Mucosa of descending colon (tissue), 3 donors: Measurements from ENCODE around the gene LIPH. TPM values are rescaled to one million over a fixed set of nuclear protein-coding genes. Genes with fewer than 3 reads are reported as not detected.

ENCODE experiments used
- ATAC-seq: fragments of 200-7000 bp; cut with Tn5 transposase; one replicate; pipeline ENCODE4 v1.9.1; 2020; ENCODE audit warnings: mild to moderate bottlenecking, moderate library complexity
- DNase-seq, 3 donors: peaks; one replicate each; pipeline ENCODE4 v3.0.0-alpha.2; 2020
- H3K36me3 ChIP-seq: fragments of 200-600 bp; one replicate; pipeline ENCODE4 v1.8.0; 2021; ENCODE audit warnings: low read depth, mild to moderate bottlenecking
- H3K4me1 ChIP-seq: fragments of 200-600 bp; one replicate; pipeline ENCODE4 v1.8.0; 2021; ENCODE audit warnings: low read depth, mild to moderate bottlenecking
- H3K4me3 ChIP-seq: fragments of 200-600 bp; one replicate; pipeline ENCODE4 v1.8.0; 2021; ENCODE audit warnings: mild to moderate bottlenecking
- H3K9me3 ChIP-seq: fragments of 200-600 bp; one replicate; pipeline ENCODE4 v1.8.0; 2021; ENCODE audit warnings: mild to moderate bottlenecking
- CTCF ChIP-seq: fragments of 200-600 bp; IDR thresholded peaks from one replicate; pipeline ENCODE4 v1.8.0; 2022; ENCODE audit warnings: antibody characterized with exemption, mild to moderate bottlenecking
- intact Hi-C, 2 donors: fragments of 100-400 bp; cut with DNase I in 1 of 2; cut with micrococcal nuclease in 1 of 2; formaldehyde crosslinking; loops; one replicate each; pipeline versions ENCODE4 v1.11.0 to v1.11.1; 2022; cut with DNase I, micrococcal nuclease
- long read RNA-seq, 2 donors: library from polyadenylated mRNA; unstranded; transcript quantifications; one replicate each; pipeline ENCODE4 v2.0.0, GENCODE V29; 2019 to 2021
- total RNA-seq, 3 donors: library from RNA; stranded (reverse); fragmentation: NEBNext Ultra II Directional in 2 of 3; extraction: Animal tissue kit (Norgen Biotek cat#: 25700) in 2 of 3; gene quantifications; one replicate each; pipeline versions ENCODE4 v1.2.1 to v1.2.4, GENCODE V29; 2021 to 2023
- donor health status: DM: no; HTN: no; CAD: no; lungs with moderate emphysema.
- donor health status: DM: no; HTN: no; CAD: no.
- donor health status: DM: no; HTN: yes; CAD: no.

LIPH gene
- 100 to 1,000 TPM in 2 of 3 donors, 10 to 100 TPM in 1; 46.3 to 165 (median 122) TPM for total RNA-seq
- long read RNA-seq, donor 1, full-length matches to known transcripts = 18 of 27 reads
- long read RNA-seq, donor 1, partial matches to known transcripts = 3 of 27 reads
- long read RNA-seq, donor 1, other reads (novel, unspliced or antisense) = 6 of 27 reads
- long read RNA-seq, donor 2, full-length matches to known transcripts = 36 of 89 reads
- long read RNA-seq, donor 2, partial matches to known transcripts = 29 of 89 reads
- long read RNA-seq, donor 2, other reads (novel, unspliced or antisense) = 24 of 89 reads

- TF ChIP-seq CTCF = no peak
- intact Hi-C loops = no loop called here
- DNase-seq (peak in 2 of 3 donors; percentile 57 to 81), ATAC-seq (peak; percentile 85)
- Histone ChIP-seq H3K9me3 (no peaks in the 10 kb centered on the region), H3K36me3 (no peaks in the 10 kb centered on the region), H3K4me3 (peak within 1 kb of the TSS; percentile 14), H3K4me1 (peaks cover 25% of the 10 kb centered on the region)
Measured at GRCh38 chr3:185552358-185552877, at the start of gene LIPH. Gene LIPH, minus strand, starts transcription at chr3:185552588. Its CDS starts 117 bp downstream, at chr3:185552471.

DNA sequence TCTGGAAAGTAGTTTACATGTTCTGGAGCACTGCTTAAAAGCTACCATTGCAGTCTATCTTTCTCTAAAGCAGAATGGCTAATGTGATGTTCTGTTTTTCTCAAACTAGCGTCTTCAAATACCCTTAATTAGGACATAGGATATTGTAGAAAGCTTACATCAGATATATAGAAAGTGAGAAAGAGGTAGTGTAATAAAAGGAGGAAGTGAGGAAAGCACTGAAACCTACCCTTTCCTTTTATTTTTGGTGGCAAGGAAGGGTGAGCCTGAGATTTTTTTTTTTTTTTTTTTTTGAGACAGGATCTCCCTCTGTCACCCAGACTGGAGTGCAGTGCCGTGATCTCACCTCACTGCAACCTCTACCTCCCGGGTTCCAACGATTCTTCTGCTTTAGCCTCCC lies 43.1 kb upstream of the LIPH start:
- H3K36me3 ChIP-seq = no peaks in the 10 kb centered on the region
- H3K4me1 ChIP-seq = no peaks in the 10 kb centered on the region
- intact Hi-C loops = no loop called here
- DNase-seq (no peak), ATAC-seq (no peak)
- no peaks in the 10 kb centered on the region for H3K9me3 ChIP-seq
- no peak for TF ChIP-seq CTCF
- H3K4me3 ChIP-seq = no peak overlapping the region

DNA sequence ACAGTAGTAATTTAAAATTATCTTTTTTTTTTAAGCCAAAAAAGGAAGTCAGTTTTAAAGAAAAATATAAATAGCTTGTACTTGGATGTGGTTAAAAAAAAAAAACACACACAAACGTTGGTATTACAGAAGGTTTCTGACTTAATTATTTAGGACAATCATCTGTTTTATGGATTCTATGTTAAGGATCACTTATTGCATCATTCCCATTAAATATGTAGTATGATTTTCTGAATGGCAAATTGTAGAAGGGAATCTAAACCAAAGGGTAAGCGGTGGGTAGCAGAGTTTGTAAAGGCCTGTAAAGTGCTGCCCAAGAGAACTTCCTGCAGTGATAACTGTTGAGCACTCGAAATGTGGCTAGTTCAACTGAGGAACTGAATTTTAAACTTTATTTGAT lies 41.7 kb upstream of the LIPH start:
- TF ChIP-seq CTCF = no peak
- no peaks in the 10 kb centered on the region for H3K36me3 ChIP-seq
- ATAC-seq = no peak
- no peaks in the 10 kb centered on the region for H3K4me1 ChIP-seq
- H3K4me3 ChIP-seq = no peak overlapping the region
- H3K9me3 ChIP-seq = no peaks in the 10 kb centered on the region
- intact Hi-C loops = no loop called here
- no peak for DNase-seq

DNA sequence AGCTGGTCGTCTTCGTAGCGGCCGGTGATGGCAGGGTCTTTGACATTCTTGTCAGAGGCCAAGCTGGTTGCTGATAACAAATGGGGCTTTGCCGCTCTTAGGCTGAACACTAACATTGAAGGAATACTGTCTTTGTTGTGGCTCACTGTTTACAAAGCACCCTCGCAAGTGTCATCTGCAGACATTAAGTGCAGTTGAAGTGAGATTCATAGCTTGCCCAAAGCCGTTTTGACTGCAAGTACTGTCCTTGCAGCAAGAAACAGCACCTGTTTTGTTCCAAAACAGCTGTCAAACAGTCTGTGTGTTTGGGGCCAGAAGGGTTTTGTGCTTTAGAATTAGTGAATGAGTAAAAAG lies 34.3 kb upstream of the LIPH start:
- peaks cover 20% of the 10 kb centered on the region for H3K4me1 ChIP-seq
- ATAC-seq = no peak
- H3K9me3 ChIP-seq = no peaks in the 10 kb centered on the region
- DNase-seq = no peak
- intact Hi-C loops = no loop called here
- peak overlapping the region; percentile 61 for H3K4me3 ChIP-seq
- no peak for TF ChIP-seq CTCF
- H3K36me3 ChIP-seq = no peaks in the 10 kb centered on the region

DNA sequence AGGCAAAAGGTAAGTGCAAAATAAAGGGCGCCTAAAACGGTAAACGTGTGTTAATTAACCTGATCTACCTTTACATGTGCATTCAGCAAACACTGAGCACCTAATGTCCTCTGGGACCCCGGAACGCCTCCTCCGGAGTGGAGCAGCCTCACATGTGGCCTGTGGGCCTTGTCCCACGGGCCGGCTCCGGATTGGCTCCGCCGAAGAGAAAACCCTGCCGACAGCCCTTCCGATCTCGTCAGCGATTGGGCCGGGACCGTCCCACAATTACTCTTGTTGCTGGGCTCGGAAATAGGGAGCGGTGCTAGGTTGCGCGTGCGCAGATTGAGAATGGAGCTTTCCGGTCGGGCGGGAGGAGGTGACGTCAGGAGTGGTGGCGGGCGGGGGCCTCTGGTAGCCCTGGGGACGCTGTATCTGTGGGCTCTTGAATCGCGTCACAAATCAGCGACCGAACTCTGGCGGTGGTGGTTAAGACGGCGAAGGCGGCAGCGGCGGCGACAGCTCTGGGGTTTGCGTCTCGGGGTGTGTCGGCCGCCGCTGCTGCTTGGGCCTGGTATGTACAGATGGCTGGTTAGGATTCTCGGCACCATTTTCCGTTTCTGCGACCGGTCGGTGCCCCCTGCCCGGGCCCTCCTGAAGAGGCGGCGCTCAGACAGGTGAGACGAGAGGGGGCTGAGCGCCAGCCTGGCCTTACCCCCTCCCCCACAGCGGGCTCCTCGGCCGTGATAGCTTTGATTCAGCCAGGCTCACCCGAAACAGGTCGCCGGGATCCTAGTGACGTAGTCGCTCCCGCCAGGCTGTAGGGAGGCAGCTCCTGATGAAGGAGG lies 33.7 kb upstream of the LIPH start, which contains the start of gene SENP2:
SENP2 (plus strand) TSS at position 437 of the 827 bp plus-strand sequence; CDS start at position 556, 119 bp downstream.
- peak; percentile 97 for ATAC-seq

More for the DNA sequence above, 33.7 kb upstream of the LIPH start, which contains the start of gene SENP2:
- Histone ChIP-seq H3K4me3 (peak within 1 kb of the TSS; percentile 61), H3K9me3 (no peaks in the 10 kb centered on the region), H3K4me1 (peaks cover 20% of the 10 kb centered on the region), H3K36me3 (no peaks in the 10 kb centered on the region)
- intact Hi-C loops = no loop called here
- DNase-seq = peak; percentile 99 to 100 (median 100)
- no peak for TF ChIP-seq CTCF
